ENCODE data around the gene IRF2BP1. TPM values are rescaled to one million over a fixed set of nuclear protein-coding genes. Genes with fewer than 3 reads are reported as not detected.

Gene IRF2BP1
- total and polyA plus RNA-seq, 2 of the 13 experiments (the other 11 are each of a cell fraction or from before 2014, with no cell fraction given), result 4.3 to 14.3 TPM

DNA sequence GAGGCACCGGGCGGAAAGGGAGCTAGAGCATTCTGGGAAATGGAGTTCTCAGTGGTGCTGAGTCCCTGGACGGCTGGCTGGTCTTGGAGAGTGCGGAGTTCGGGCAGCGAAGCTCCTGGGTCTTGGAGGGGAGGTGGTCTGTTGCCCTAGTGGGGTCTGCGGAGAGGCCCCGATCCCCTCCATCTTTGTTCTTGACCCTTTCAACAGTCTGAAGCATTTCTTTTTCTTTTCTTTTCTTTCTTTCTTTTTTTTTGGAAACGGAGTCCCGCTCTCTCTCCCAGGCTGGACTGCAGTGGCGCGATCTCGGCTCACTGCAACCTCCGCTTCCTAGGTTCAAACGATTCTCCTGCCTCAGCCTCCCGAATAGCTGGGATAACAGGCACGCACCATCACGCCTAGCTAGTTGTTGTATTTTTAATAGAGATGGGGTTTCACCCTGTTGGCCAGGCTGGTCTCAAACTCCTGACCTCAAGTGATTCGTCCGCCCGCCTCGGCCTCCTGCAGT lies 22.6 kb downstream of the IRF2BP1 start (continued):
- no peak for TF ChIP-seq ZBTB40 (IDR thresholded peaks at IDR 0.05)
- no peak for TF ChIP-seq ZBTB40 (CRISPR knock-in tag; IDR thresholded peaks at IDR 0.05)
- TF ChIP-seq ZNF605 (CRISPR knock-in tag; IDR thresholded peaks at IDR 0.05), result no peak
- no peak for TF ChIP-seq ZIK1 (CRISPR knock-in tag; IDR thresholded peaks at IDR 0.05; ENCODE audit: borderline replicate concordance, low read depth)
- TF ChIP-seq BORCS8-MEF2B (CRISPR knock-in tag; IDR thresholded peaks at IDR 0.05), result no peak
- no peak; the same call in 1 of the 2 replicates for TF ChIP-seq PAXIP1 (CRISPR knock-in tag; conservative IDR thresholded peaks at IDR 0.05)
- TF ChIP-seq ZNF670 (CRISPR knock-in tag; IDR thresholded peaks at IDR 0.05; ENCODE audit: borderline replicate concordance), result no peak
- TF ChIP-seq ZNF20 (CRISPR knock-in tag; IDR thresholded peaks at IDR 0.05), result 0 out of 2 replicates have a peak, but pooled peaks have one; percentile 6
- no peak for TF ChIP-seq AGO2 (optimal IDR thresholded peaks at IDR 0.05; ENCODE audit: low read depth, low read length)
- TF ChIP-seq ZNF883 (CRISPR knock-in tag; IDR thresholded peaks at IDR 0.05; ENCODE audit: not compliant biosample characterization), result no peak
- no peak for TF ChIP-seq SP1 (IDR thresholded peaks at IDR 0.05)
- TF ChIP-seq SP1 (CRISPR knock-in tag; IDR thresholded peaks at IDR 0.05), result no peak
- peak; percentile 72 for TF ChIP-seq THAP11 (CRISPR knock-in tag; IDR thresholded peaks at IDR 0.05)
- 0 out of 2 replicates have a peak, but pooled peaks have one; percentile 25 for TF ChIP-seq ZFP36L1 (CRISPR knock-in tag; IDR thresholded peaks at IDR 0.05)
- TF ChIP-seq FLYWCH1 (CRISPR knock-in tag; IDR thresholded peaks at IDR 0.05), result no peak
- TF ChIP-seq ZNF557 (CRISPR knock-in tag; IDR thresholded peaks at IDR 0.05), result no peak
- no peak for TF ChIP-seq ZNF546 (CRISPR knock-in tag; conservative IDR thresholded peaks at IDR 0.05)
- no peak for TF ChIP-seq ZNF720 (CRISPR knock-in tag; IDR thresholded peaks at IDR 0.05)
- no peak for TF ChIP-seq KLF9 (CRISPR knock-in tag; IDR thresholded peaks at IDR 0.05; ENCODE audit: low read depth)
- TF ChIP-seq ZBTB3 (CRISPR knock-in tag; IDR thresholded peaks at IDR 0.05; ENCODE audit: borderline replicate concordance, low read depth), result no peak

Measured in HepG2 (cell line).